ENCODE data around the gene NDUFAF3.

GRCh38 chr3:48999085-48999858, 22.6 kb upstream of the NDUFAF3 start:
- no peak for TF ChIP-seq CTCF (conservative IDR thresholded peaks at IDR 0.05; ENCODE audit: low read length)
- TF ChIP-seq EZH2phosphoT487 (IDR thresholded peaks at IDR 0.05; ENCODE audit: borderline replicate concordance, low read depth, low read length) = no peak
